Calu3 (cell line): Measurements from ENCODE around the gene SRGAP3. TPM values are rescaled to one million over a fixed set of nuclear protein-coding genes. Genes with fewer than 3 reads are reported as not detected.
A peak's percentile ranks its signal among the peaks of the same experiment; 100 is the strongest.

Source experiments
- BruUV-seq: library from RNA; stranded (reverse); fragments of 400-500 nt; replicated peaks from 2 replicates; lab custom pipeline; 2021; lab: Mats Ljungman, UMichigan
- CTCF ChIA-PET: fragments of 300-600 bp; sonication (Branson Sonifier 250); formaldehyde crosslinking; loops from one replicate; lab custom pipeline; 2022; ENCODE audit warnings: antibody characterized with exemption; lab: Charles Lee
- DNase-seq: peaks from one replicate; pipeline ENCODE4 v3.0.0; 2022
- H3K27ac Mint-ChIP-seq: one replicate; pipeline ENCODE4 v1.8.0; 2022; ENCODE audit warnings: mixed read lengths; ENCODE audit not compliant: unreplicated experiment
- H3K27me3 Mint-ChIP-seq: one replicate; pipeline ENCODE4 v1.8.0; 2022; ENCODE audit warnings: mixed read lengths; ENCODE audit not compliant: unreplicated experiment
- H3K36me3 Mint-ChIP-seq: one replicate; pipeline ENCODE4 v1.8.0; 2022; ENCODE audit warnings: mild to moderate bottlenecking, moderate library complexity, mixed read lengths; ENCODE audit not compliant: insufficient read depth, unreplicated experiment
- H3K4me1 Mint-ChIP-seq: one replicate; pipeline ENCODE4 v1.8.0; 2022; ENCODE audit warnings: mild to moderate bottlenecking, low read depth, mixed read lengths; ENCODE audit not compliant: unreplicated experiment
- H3K4me3 Mint-ChIP-seq: one replicate; pipeline ENCODE4 v1.8.0; 2022; ENCODE audit warnings: mild to moderate bottlenecking, low read depth, moderate library complexity, mixed read lengths; ENCODE audit not compliant: unreplicated experiment
- H3K9me3 Mint-ChIP-seq: one replicate; pipeline ENCODE4 v1.8.0; 2022; ENCODE audit warnings: low read depth, mixed read lengths; ENCODE audit not compliant: unreplicated experiment
- intact Hi-C: fragments of 100-400 bp; cut with micrococcal nuclease; formaldehyde crosslinking; loops from one replicate; pipeline ENCODE4 v1.10.0; 2022; ENCODE audit not compliant: unreplicated experiment
- total RNA-seq: library from RNA; stranded (reverse); gene quantifications from 2 replicates; pipeline ENCODE4 v1.2.3, GENCODE V29; 2022
- TF ChIP-seq, protein P1 (sequence below): fragments of 200-600 bp; IDR thresholded peaks from one replicate; pipeline ENCODE4 v1.8.0; 2022; ENCODE audit warnings: antibody characterized with exemption; ENCODE audit not compliant: unreplicated experiment

Gene SRGAP3
- total RNA-seq, 1 experiment from 2014 or later, result 8.2 TPM

DNA sequence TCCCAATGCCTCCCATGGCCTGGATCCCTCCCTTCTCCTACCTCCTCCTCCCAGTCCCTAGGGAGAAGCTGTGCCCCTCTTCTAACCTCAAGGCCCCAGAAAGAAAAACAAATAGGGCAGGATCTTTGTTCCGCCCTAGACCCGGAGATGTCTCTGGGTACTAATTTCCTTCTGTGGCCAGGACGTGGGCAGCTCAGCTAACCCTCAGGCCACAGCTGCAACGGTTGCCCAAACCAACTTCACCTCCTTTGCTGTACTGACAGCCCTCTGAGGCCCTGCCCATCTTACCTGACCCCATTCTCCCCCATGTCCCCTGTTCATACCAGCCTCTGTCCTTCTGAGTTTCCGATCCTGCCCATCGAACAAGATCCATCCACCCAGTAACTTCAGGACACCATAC is 70.7 kb downstream of the SRGAP3 start:
- CTCF ChIA-PET, result no interaction called here
- Mint-ChIP-seq H3K4me1 (peaks cover 20% of the 10 kb centered on the region), H3K9me3 (no peaks in the 10 kb centered on the region), H3K27ac (no peak overlapping the region), H3K4me3 (no peak overlapping the region), H3K27me3 (no peaks in the 10 kb centered on the region), H3K36me3 (no peaks in the 10 kb centered on the region)
- BruUV-seq, result no TSS peak
- no peak for DNase-seq
- intact Hi-C loops, result no loop called here
- TF ChIP-seq, protein P1, sequence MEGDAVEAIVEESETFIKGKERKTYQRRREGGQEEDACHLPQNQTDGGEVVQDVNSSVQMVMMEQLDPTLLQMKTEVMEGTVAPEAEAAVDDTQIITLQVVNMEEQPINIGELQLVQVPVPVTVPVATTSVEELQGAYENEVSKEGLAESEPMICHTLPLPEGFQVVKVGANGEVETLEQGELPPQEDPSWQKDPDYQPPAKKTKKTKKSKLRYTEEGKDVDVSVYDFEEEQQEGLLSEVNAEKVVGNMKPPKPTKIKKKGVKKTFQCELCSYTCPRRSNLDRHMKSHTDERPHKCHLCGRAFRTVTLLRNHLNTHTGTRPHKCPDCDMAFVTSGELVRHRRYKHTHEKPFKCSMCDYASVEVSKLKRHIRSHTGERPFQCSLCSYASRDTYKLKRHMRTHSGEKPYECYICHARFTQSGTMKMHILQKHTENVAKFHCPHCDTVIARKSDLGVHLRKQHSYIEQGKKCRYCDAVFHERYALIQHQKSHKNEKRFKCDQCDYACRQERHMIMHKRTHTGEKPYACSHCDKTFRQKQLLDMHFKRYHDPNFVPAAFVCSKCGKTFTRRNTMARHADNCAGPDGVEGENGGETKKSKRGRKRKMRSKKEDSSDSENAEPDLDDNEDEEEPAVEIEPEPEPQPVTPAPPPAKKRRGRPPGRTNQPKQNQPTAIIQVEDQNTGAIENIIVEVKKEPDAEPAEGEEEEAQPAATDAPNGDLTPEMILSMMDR, result no peak

DNA sequence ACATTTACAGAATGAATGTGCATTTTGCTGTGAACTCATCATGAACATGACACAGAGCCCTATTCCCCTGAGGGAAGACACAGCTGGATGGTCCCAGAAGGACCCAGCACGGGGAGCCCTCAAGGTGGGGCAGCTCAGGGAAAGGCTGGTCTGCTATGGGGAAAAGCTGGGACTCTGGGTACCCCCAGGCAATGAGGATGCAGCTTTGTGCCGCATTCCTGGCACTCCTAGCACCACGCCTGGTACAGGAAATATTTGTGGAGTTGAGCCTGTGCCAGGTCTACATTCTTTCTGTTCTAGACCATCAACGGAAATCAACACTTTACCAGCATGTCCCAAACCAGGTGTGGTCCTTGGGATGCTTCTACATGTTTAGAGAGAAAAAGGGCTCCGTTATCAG is 74.0 kb downstream of the SRGAP3 start:
- no peak overlapping the region for H3K4me3 Mint-ChIP-seq
- CTCF ChIA-PET, result interaction anchor here (0.6 kb wide), 1 partner anchor 627 kb away, joined by 3 read pairs; no protein-coding TSS in a partner anchor
- no peaks in the 10 kb centered on the region for H3K9me3 Mint-ChIP-seq
- DNase-seq, result peak; percentile 66
- TF ChIP-seq, protein P1, result no peak
- no peaks in the 10 kb centered on the region for H3K36me3 Mint-ChIP-seq
- peaks cover 31% of the 10 kb centered on the region for H3K4me1 Mint-ChIP-seq
- H3K27ac Mint-ChIP-seq, result peak overlapping the region; percentile 21
- no TSS peak for BruUV-seq
- no peaks in the 10 kb centered on the region for H3K27me3 Mint-ChIP-seq
- intact Hi-C loops, result no loop called here

DNA sequence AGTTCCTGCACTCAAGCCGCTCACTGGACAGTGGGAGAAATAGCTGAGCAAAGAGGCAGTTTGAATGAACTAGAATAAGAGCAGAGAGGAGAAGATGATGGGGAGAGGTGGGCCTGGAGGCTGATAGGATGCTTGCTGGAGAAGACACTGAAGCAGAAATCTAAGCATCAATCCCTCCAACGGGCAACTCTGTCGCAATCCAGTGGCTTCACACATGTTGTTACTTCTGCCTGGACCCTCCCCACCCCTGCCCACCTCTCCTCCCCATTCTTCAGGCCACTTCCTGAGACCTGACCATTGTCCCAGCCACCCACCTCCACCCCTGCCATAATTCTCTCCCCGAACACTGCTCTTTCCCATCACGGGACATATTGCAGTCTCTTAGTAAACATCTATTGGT is 76.0 kb downstream of the SRGAP3 start:
- Mint-ChIP-seq H3K9me3 (no peaks in the 10 kb centered on the region), H3K27me3 (no peaks in the 10 kb centered on the region), H3K4me3 (no peak overlapping the region), H3K4me1 (peaks cover 31% of the 10 kb centered on the region), H3K27ac (no peak overlapping the region), H3K36me3 (no peaks in the 10 kb centered on the region)
- TF ChIP-seq, protein P1, result no peak
- DNase-seq, result no peak
- CTCF ChIA-PET, result no interaction called here
- BruUV-seq, result no TSS peak
- intact Hi-C loops, result no loop called here

DNA sequence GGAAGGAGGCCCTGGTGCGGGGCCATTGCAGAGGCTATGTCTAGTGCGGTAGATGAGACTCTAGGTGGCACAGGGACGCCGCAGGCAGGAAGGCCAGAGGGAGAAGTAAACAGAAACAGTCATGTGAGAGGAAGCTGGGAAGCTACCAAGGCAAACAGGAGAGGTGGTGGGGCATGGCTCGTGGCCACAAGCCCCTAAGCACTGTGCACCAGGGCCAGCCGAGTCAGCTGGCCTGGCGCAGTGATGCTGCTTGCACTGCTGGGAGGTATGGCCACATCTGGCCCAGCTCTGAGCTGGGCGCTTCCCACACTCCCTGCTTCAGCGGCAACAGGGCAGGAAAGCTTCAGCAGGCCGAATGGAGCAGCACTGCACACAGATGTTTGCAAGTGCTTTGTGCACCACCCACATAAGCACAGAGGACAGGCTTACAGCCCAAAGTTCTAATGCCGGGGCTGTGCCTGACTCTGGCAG is 76.6 kb downstream of the SRGAP3 start:
- intact Hi-C loops, result no loop called here

More for the DNA sequence above, 76.6 kb downstream of the SRGAP3 start:
- TF ChIP-seq, protein P1, result no peak
- Mint-ChIP-seq H3K9me3 (no peaks in the 10 kb centered on the region), H3K27me3 (no peaks in the 10 kb centered on the region), H3K27ac (no peak overlapping the region), H3K4me1 (peaks cover 31% of the 10 kb centered on the region), H3K4me3 (no peak overlapping the region), H3K36me3 (no peaks in the 10 kb centered on the region)
- CTCF ChIA-PET, result no interaction called here
- no peak for DNase-seq
- no TSS peak for BruUV-seq
